GF-D8 (cell line): ENCODE results near the gene ADAMTS6.

Experiments
- DNase-seq: peaks from one replicate; lab custom pipeline; 2025; lab: John Stamatoyannopoulos, UW

Gene ADAMTS6

GRCh38 chr5:65103756-65104440 is 377.8 kb downstream of the ADAMTS6 start:
- no peak for DNase-seq

- no peak for DNase-seq
Observed at GRCh38 chr5:65102976-65103711, 378.6 kb downstream of the ADAMTS6 start.

DNA sequence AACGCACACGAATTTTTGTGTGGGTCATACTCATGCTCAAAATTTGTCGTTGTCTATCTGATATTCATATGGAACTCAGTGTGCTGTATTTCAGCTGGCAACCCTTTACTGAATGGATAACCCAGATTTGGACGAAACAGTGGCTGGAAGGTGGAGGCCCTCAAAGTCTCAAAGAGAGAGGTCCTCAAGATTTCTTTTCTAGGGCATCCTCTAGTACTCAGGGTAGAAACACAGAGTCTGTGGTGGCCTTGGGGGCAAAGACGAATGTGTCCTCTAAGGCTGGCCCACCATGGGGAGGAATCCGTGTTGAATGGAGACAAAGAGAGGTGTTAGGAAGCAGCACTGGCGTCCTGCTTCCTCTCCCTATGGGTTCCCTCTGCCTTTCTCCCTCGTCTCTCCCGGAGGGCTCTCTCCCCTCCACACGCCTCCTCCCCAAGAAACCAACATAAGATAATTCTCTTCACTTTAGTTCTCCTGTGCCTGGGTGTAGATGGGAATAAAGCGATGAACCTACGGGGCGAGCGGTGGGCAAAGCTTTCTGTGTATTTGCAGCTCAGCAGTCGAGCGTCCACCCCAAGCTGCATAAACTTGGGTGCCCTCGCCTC is 379.2 kb downstream of the ADAMTS6 start:
- DNase-seq: no peak

DNA sequence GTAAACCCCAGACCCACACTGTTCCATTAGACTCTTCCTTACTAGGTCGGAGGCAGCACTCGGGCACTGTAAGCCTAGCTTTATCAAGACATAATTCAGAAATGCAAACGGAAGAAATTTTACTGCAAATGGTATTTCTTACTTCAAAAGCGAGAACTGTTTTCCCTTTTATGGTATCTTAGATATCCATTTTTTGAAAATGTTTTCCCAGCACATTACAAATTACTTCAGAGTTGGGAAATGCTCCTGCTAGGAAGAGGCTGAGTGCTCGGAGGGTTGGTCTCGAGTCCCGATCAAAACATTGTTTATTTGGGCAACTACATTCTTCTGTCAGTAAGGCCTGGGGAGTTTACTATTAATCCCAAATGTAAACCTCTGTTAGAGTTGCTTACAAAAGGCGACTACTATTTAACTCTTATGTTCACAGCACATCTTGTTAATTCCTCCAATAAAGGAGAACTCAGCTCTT is 380.1 kb downstream of the ADAMTS6 start:
- DNase-seq: no peak

- no peak for DNase-seq
Observed at GRCh38 chr5:65100911-65101631, 380.6 kb downstream of the ADAMTS6 start.
